DMS79 treated with DMSO at 0.1 percent for 48 hours (cell line): ENCODE results near the gene GPR137.
"Not testable (repeated sequence)": the region's sequence is repeated elsewhere in the genome, so short reads cannot be mapped to it uniquely, and the experiment has no call there.

Source experiments
- DNase-seq: peaks from one replicate; lab custom pipeline; 2025; lab: John Stamatoyannopoulos, UW

GPR137 gene

GRCh38 chr11:64318766-64319761 is 33.4 kb downstream of the GPR137 start:
- no peak for DNase-seq

GRCh38 chr11:64320556-64320955 is 34.9 kb downstream of the GPR137 start:
- no peak for DNase-seq

- no peak for DNase-seq
Observed at GRCh38 chr11:64321026-64321425, 35.4 kb downstream of the GPR137 start.

GRCh38 chr11:64321533-64321932 is 35.9 kb downstream of the GPR137 start:
- DNase-seq, result peak; percentile 79

DNA sequence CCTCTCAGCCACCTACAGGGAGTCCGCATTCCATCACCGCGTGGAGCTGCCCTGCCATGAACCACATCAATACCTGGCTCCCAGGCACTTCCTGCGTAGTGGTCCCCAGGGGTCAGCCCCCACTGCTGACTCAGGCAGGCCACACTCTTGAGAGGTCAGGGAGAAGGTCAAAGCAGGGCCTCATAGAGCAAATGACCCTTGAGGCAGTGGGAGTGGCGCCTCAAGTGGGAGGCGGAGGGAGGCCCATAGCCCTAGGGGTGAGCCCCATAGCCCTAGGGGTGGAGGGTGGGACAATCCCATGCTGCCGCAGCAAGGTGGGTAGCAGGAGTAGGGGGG is 37.2 kb downstream of the GPR137 start:
- DNase-seq, result no peak

DNA sequence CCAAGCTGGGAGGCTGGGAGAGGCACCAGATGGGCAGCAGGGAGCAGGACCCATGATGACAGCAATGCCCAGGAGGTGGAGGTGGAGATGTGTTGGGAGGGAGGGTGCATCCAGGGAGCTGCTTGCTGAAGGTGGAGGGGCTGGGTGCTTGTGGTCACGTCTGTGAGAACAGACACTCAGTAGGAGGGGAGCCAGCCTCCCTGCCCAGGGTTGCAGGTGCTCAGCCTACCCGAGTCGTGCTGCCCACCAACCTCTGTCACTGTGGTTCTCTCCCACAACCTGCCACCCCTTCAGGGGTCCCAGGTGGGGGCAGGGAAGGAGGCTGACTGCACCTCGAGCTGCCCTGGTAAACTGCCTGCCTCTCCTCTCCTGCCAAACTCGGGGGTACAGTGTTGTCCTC is 37.7 kb downstream of the GPR137 start:
- DNase-seq, result no peak

DNA sequence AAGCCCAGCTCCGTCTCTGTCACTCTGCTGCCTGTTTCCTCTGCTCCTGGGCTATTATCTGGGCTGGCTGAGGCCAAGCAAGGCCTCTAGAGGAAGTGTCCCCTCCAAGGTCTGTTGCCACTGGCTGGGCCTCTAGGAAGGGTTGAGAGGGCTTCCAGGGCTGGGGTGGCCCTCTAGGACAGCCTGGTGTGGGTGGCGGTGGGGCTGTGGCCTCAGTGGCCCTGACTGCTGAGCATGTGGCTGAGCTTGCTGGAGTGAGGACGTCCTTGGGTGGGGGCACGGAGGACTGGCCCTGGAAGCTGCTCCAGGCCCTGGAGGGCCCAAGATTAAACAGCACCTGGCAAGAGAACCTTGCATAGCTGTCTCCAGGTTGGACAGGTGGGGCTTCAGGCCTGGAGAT is 38.3 kb downstream of the GPR137 start:
- DNase-seq, result not testable (repeated sequence)

GRCh38 chr11:64324692-64325469 is 39.2 kb downstream of the GPR137 start:
- DNase-seq, result no peak

DNA sequence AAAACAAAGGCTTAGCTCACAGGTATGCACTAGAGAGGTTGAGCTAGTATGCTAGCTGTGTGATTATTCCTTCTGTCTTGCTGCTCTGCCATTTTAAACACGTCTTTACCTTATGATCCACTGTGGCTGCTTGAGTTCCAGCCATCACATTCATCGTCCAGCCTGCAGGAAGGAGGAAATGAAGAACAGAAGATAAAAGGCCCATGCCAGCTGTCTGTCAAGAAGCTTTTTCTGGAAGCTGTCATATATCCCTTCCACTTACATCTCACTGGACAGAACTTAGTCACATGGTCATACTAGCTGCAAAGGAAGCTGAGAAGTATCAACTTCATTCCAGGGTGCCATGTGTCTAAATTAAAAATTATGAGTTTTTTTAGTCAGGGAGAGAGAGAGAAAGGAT is 41.7 kb downstream of the GPR137 start:
- DNase-seq, result no peak

- DNase-seq, result no peak
Observed at GRCh38 chr11:64327993-64328392, 42.3 kb downstream of the GPR137 start.

GRCh38 chr11:64330888-64331287 is 45.2 kb downstream of the GPR137 start:
- no peak for DNase-seq

DNA sequence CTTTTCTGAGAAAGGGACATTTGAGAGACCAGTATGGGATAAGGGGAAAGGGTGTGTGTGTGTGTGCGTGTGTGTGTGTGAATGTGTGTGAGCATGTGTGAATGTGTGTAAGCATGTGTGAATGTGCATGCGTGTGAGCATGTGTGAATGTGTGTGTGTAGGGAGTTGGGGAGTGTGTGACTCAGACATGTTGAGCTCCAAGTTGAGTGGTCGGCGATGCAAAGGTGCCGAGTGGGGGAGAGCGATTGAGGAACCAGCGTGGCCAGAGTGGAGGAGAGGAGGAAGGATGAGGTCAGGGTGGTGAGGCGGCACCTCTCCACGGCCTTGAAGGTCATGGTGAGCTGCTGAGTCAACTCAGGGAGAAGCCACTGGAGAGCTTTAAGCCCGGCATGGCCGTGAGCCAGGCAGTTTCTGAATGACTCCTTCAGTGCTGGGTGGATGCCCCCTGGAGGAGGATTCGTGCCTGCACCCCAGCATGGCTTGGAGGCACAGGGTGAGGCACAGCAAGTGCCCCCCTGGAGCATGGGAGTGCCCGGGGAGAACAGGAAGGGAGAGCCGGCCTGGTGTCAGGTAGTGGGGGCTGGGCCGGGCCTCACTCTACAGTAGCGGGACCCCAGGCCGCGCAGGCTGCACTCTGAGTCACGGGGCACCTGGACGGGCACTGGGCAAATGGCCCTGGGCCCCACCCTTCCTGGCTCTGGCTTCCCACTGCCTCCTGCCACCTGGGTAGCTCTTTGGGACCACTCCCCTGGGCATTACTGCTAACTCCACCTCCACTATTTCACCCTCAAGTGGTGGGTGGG is 46.1 kb downstream of the GPR137 start:
- peak; percentile 46 for DNase-seq

GRCh38 chr11:64333556-64333955 is 47.9 kb downstream of the GPR137 start:
- no peak for DNase-seq

- peak; percentile 82 for DNase-seq
Observed at GRCh38 chr11:64334764-64335735, 49.4 kb downstream of the GPR137 start.

- no peak for DNase-seq
Observed at GRCh38 chr11:64337538-64338249, 52.0 kb downstream of the GPR137 start.

DNA sequence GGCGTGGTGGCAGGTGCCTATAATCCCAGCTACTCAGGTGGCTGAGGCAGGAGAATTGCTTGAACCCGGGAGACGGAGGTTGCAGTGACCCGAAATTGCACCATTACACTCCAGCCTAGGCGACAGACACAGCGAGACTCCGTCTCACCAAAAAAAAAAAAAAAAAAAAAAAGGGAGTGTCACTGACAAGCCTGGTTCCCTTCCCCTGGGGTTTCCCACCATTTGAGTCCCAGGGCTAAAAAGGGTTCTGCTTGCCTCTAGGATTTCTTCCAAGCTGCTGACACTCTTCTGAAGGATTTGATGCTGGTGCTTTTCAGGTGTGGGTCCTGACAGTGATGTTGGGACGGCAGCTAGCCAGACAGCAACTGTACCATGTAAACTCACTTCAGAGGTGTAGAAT is 53.1 kb downstream of the GPR137 start:
- DNase-seq, result no peak
